Testis (tissue), 2 donors: ENCODE results near the gene SLC44A5.

ENCODE experiments used
- POLR2A ChIP-seq: fragments of 450-650 bp; IDR thresholded peaks from one replicate; pipeline ENCODE4 v1.6.1; 2017; ENCODE audit warnings: antibody characterized with exemption, mild to moderate bottlenecking, moderate library complexity
- TF ChIP-seq, protein P1 (sequence below), 3 experiments: fragments of 450-650 bp in 2 of 3; fragments of 200-600 bp in 1 of 3; sonication (generic) in 1 of 3; IDR thresholded peaks; one replicate each; pipeline ENCODE4 v1.5.1; 2016 to 2019; ENCODE audit warnings: antibody characterized with exemption in 3 of 3, mild to moderate bottlenecking in 2 of 3, moderate library complexity in 1 of 3

DNA sequence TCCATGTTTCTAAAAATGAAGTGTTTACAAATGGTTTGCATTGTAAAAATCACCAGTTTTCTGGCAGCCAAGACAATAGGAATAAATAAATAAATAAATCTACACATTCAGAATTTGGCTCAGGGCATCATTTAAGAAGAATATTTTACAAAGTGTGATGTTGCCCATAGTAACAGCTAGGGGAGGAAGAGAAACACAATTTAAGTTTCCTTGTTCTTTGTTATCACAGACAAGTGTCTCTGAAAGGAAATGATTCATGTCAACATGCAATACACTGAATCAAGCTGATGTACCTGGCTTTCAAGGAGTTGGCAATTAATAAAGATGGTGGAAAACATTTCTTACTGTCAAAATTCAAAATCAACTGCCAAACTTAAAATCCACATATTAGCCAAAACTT is 402.1 kb downstream of the SLC44A5 start:
- TF ChIP-seq, protein P1, sequence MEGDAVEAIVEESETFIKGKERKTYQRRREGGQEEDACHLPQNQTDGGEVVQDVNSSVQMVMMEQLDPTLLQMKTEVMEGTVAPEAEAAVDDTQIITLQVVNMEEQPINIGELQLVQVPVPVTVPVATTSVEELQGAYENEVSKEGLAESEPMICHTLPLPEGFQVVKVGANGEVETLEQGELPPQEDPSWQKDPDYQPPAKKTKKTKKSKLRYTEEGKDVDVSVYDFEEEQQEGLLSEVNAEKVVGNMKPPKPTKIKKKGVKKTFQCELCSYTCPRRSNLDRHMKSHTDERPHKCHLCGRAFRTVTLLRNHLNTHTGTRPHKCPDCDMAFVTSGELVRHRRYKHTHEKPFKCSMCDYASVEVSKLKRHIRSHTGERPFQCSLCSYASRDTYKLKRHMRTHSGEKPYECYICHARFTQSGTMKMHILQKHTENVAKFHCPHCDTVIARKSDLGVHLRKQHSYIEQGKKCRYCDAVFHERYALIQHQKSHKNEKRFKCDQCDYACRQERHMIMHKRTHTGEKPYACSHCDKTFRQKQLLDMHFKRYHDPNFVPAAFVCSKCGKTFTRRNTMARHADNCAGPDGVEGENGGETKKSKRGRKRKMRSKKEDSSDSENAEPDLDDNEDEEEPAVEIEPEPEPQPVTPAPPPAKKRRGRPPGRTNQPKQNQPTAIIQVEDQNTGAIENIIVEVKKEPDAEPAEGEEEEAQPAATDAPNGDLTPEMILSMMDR (IDR thresholded peaks at IDR 0.05) = no peak
- no peak for TF ChIP-seq POLR2A
